Activated CD4-positive, alpha-beta T cell treated with anti-CD3 and anti-CD28 coated beads, Interleukin-2, Interleukin-4, amounts not matched to agents 100 ng/mL and 50 ng/mL, durations not matched to agents 16 hours and 8 hours (primary cell): ENCODE data around the gene STARD9.
"Not testable (repeated sequence)": the region's sequence is repeated elsewhere in the genome, so short reads cannot be mapped to it uniquely, and the experiment has no call there.

Experiments
- DNase-seq: peaks from one replicate; pipeline ENCODE4 v3.0.0-alpha.2; 2020; ENCODE audit warnings: low spot score

STARD9 gene

DNA sequence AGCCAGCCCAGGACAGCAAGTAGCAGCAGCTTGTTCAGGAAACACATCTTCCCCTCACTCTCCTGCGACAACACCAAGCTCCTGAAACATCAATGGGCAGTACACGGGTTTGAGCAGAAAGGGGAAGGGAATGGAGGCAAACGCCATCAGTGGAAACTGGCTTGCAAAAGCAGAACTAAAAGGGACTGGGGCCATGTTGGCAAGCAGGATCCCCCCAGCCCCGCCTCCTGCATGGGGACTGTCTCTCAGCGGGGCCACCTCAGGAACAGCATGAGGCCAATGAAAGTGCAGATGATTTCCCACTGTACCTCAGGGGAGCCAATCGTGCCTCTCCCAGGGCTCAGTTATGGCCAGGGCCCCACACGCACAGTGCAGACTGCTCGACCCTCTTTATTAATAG lies 154.7 kb downstream of the STARD9 start:
- no peak for DNase-seq

DNA sequence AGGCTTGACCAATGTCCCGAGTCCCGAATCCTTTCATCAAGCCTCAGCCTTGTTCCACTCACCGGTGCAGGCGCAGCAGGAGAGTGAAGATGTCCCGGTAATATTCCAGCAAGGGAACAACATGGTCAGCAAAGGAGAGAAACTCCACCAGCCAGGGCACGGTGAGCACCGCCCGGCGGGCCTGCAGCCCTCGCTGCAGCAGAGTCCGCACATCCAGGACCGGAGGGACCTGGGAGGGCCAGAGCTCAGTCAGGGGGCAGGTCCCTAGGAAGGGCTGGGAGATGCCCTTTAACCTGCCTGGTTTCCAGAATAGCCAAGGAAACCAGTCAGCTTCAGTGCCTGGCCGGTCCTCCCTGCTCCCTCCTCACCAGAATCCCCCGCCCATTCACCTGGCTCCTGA lies 155.1 kb downstream of the STARD9 start:
- DNase-seq = no peak

DNA sequence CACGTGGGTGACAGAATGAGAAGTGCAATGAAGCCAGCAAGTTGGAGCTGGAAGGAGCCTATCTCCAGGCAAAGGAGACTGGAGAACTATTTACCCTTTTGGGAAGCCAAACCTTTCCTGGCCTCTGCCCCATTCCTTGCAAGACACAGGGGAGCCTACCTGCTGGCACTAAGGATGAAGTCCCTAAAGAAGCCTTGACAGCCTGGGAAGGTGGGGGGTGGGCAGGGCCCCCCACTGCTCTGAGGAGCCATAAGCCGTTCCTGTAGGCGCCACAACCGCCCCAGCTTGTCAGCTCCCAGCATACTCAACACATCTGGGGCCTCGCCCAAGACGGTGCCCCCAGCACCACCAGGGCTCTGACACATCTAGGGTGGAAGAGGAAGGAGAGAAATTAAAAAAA lies 156.1 kb downstream of the STARD9 start:
- DNase-seq = no peak

DNA sequence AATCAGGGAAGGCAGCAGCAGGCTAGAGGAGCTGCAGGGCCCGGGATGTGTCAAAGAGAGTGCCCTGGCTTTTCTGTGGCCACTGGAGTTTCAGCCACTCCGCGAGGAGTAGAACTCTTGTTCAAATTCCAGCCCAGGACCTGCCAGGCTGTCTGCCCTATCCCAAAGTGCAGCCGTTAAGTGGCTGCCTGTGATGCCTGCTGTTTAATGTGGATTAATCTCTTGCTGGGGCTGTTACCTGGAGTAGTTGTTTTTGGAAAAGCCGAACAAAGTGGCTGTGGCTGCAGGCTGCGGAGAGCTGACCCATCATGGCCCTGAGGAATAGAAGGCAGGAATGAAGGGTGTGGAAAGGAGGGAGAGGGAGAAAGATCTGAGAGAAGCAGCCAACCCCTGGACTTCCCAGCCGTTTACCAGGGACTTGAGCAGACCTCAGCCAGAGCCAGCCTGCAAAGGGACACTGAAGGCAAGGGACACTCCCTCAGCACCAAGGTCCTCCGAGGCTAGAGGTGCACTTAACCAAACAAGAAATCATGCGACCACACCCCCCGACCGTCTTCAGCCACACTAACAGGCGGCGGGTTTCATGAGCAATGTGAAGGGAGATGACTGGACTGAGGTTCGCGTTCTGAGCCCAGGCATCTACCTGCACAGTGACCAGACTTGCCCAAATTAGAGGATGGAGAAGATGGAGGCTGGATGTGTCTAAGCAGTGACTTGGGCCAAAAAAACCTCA lies 156.9 kb downstream of the STARD9 start:
- no peak for DNase-seq

DNA sequence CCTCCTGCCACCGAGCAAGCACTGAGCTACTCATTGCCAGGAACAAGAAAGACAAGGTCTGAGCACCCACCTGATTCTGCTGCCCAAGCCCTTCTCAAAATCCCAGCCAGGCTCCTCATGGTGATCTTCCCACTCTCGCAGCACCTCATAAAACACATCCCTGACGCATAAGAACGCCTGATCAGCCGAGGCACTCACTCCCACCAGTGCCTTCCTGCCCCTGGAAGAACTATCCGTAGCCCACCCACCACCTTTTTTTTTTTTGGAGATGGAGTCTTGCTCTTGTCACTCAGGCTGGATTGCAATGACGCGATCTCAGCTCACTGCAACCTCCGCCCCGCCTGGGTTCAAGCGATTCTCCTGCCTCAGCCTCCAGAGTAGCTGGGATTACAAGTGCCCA lies 157.6 kb downstream of the STARD9 start:
- DNase-seq = no peak

DNA sequence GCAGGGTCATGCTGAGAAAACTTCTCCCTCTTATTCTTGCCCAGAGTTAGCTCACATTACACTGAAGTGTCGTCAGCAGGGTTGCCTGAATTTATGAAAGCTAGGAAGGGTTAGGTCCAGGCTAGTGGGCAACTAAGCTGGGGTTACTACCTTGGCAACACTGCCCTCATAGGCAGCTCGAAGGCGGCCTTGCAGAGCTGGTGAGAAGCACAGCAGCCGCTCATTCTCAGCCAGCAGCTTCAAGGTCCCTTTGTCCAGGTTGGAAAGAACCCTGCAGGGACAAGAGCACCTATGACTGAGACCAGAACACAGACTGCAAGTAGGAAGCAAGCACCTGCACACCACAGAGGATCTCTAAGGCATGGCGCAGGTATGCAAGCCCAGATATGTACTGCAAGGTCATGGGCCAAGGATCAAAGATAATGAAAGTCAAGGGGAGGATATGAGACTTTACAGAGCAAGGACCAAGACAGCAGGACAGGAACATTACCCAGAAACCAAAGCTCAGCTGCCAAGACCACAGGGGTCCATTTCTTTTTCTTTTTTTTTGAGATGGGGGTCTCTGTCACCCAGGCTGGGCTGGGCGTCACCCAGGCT lies 158.8 kb downstream of the STARD9 start:
- DNase-seq = no peak

DNA sequence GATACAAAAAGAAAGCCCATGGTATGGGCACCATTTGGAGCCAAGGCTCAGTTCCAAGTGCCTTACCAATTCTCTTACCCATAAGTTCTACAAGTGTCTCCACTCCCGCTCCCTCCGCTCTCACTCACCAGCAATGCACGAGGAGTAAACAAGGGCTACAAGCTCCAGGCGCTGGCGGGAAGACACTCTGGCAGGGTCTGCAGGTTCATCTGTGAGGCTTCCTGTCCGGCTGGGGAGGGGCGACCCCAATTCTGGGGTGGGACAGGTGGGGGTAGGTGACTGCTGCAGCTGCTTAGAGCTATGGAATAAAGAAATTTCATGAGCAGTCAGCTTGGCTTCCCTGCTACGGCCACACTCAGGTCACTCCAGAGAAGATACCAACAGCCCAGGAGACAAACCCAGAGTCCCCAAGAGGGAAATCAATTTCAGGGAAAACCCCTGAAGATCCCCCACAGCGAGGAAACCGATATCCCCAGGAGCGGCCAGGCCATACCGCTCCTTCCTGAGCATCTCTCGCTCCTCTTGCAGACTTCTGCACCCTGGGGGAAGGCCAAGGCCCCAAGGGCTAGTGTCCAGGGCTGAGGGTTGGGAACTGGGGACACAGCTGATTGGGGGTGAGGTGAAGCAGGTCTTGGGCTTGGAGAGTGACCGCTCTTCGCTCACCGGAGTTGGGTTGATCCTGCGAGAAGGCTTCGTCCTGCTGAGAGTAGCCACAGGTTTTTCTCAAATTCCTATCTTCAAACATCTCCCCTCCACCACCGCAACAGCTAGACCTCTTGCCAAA lies 160.2 kb downstream of the STARD9 start:
- DNase-seq = no peak

DNA sequence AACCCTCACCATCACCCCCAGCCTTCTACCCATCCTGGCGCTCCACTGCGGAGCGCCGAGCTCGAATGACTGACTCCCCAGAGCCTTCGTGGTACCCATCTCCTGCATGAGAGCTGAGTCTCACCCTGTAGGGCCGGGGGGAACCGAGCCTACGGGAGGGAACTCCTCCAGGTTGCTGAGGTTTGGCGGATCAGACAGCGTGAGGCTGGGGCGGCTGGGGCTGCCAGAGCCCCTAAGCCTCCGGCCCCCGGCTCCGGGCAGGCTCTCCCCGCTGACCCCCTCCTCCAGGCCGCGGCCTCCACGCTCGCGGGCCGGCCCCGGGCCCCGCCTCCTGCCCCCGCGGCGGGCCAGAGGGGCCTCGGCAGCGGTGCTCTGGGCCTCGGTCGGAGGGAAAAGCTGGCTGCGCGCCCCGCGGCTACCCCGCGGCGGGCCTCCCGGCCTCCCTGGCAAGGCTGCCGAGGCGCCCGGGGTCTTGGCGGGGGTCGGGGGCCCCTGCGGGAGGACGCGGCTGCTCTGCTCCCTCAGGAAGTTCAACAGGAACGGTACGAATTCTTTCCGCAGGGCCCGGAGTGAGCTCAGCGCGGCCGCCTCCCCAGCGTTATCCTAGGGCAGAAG lies 160.9 kb downstream of the STARD9 start:
- DNase-seq = no peak

DNA sequence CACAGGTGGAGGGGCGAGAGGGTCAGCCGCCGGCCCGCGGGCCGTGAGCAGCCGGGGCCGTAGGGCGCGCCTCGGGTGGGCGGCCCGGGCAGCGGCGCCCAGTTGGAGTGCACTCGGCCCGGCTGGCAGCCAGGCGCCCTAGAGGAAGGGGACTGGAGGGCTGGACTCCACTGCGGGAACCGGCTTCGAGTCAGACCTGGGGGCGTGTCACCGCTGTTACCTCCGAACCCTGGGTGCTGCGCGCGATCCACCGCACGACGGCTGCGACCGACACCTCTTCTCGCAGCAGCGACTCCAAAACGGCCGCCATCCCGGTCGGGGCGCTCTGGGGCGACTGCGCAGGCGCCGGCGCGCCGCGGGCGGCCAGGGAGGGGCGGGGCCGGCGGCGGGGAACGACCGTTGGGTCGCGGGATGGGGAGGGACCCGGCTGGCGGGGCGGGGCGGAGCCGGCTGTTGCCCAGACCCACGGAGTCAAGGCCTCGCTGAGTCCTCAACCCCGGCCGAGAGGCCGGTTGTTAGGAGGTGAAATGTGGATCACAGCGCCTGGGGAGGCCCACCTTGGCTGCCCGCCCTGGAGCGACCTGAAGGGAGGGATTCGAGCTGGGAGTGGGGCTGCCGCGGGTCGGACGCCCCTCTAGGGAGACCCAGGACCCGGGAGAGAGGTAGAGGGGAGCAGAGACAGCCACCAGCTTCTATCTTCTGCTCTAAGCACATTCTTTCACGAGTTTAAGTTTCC lies 161.6 kb downstream of the STARD9 start, which contains the start of gene CDAN1:
TSS of gene CDAN1 (minus strand) at position 336 of the 736 bp plus-strand sequence. CDS start at position 310, 26 bp downstream.
- DNase-seq = peak; percentile 92

DNA sequence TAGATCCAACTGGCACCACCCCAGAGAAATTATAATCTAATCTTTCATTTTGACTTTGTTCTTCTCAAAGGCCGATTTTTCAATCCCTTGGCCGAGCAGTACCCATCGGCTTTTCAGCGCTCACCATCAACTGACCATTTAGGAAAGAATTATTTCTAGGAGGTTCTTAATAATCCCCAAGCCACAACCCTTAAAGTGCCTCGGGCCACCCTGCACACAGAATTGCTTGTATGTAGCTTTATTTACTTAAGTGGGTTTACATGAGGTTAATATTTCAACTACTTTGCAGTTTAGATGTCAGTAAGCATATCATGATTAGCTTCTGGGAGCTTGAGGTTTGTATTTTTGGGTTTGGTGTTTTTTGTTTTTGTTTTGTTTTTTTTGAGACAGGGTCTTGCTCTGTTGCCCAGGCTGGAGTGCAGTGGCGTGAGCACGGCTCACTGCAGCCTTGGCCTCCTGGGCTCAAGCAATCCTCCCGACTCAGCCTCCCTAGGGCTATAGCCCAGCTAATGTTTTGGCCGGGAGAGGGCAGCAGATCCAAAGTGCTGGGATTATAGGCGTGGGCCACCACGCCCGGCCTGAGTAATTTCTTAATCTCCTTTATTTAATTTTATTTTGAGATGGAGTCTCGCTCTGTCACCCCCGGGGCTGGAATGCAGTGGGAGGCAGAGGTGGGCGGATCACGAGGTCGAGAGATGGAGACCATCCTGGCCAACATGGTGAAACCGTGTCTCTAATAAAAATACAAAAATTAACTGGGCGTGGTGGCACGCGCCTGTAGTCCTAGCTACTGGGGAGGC lies 162.3 kb downstream of the STARD9 start:
- no peak for DNase-seq

DNA sequence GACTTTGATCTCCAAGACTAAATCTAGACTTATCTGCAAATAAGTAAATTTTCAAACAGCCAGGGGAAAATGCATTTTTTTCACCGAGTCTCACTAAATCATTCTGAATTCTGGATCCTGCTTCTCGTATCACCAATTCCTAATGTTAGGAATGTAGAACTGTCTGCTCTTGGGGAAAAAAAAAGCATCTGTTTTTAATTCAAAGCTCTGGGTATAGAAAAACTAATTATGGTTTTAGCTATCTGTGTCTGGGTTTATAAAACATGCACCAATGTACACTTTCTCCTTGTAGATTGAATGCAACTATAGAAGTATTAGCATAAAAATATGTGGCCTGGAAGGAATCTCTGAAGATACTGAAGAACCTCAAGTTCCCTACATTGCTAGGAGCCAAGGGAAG lies 166.3 kb downstream of the STARD9 start:
- DNase-seq = no peak

DNA sequence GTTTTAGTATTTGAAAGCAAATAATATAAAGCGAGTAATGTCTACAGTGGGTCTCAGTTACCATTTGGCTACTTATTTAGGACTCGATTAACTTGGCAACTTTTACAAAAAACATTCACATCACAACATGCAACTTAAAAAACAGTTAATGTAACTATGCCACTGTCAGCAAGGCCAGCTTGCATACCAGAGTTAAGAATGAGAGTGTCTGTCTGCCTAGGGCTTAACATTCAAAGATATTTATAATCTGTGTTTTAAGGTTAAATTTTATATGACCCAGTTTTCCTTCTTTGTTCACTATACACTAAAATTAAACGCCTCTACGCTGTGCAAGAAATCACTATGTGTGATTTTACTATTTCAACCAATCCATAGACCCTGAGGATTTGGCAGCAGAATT lies 166.7 kb downstream of the STARD9 start:
- DNase-seq = no peak

DNA sequence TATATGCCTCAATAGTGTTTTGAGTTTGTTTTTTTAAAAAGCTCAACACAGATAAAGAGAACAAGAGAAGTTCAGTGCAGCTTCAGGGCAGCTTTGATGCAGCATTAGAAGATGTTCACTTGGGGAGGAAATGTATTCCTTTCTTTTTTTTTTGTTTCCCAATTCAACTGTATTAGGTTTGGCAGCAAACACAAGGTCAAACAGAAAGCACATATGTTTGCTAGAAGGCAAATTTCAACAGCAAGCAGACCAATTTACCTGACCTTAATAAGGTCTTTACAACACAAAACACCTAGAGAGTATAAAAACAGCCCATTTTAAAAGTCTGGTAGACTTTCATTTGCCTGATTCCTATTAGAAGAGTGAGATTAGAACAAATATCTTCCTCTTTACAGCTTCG lies 168.8 kb downstream of the STARD9 start:
- no peak for DNase-seq

DNA sequence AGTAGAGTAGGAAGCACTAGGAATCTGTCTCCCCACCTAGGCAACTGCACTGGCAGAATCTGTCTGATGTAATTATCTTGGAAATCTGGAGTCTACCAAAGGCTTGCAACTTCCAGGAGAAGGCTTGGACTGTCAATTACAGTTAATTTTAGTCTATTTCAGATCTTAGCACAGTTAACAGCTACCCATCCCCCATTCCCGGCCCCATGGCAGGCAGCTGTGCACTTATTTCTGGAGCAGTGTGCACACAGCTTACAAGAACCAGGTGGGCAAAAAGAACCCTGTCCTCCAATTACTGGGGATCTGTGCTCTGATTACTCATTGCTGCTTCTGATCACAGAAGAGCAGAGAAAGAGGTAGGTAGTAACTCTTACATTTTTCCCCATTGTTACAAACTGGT lies 173.9 kb downstream of the STARD9 start:
- no peak for DNase-seq

DNA sequence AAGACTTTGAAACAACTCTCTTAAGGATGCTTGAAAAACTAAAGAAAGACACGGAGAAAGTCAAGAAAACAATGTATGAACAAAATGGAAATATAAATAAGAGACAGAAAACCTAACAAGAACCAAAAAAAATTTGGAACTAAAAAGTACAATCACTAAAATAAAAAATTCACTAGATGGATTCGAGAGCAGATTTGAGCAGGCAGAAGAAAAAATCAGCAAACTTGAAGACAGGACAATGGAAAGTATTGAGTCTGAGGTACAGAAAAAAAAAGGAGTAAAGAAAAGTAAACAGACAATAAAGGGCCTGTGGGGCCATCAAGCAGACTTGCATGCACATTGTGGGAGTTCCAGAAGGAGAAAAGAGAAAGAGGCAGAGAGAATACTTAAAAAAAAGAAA lies 174.9 kb downstream of the STARD9 start:
- DNase-seq = no peak

DNA sequence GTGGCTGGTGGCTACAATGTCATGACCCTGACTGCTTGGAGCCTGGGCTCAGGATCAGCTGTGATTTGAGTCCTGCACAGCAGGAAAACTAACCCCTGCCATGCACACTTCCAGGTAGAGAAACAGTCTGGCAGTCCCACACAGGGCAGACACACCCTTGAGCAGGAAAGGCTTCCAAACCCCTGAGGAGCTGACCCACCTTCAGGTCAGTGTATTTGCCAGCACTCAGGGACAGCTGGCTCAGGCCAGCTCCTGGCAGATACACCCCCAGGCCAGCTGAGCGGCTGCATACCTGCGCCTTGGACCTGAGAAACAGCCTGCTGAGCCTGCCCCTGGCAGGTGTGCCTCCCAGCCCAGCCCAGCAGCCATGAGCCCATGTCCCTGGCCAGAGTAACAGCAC lies 183.7 kb downstream of the STARD9 start:
- DNase-seq = no peak

DNA sequence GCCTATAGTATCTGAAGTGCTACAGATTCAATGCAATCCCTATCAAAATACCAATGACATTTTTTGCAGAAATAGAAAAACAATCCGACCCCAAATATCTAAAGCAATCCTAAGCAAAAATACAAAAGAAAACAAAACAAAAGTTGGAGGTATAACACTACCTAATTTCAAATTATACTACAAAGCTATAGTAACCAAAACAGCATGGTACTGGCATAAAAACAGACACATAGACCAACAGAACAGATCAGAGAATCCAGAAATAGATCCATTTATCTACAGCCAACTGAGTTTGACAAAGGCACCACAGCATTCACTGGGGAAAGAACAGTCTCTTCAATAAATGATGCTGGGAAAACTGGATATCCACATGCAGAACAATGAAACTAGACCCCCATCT lies 185.4 kb downstream of the STARD9 start:
- no peak for DNase-seq

DNA sequence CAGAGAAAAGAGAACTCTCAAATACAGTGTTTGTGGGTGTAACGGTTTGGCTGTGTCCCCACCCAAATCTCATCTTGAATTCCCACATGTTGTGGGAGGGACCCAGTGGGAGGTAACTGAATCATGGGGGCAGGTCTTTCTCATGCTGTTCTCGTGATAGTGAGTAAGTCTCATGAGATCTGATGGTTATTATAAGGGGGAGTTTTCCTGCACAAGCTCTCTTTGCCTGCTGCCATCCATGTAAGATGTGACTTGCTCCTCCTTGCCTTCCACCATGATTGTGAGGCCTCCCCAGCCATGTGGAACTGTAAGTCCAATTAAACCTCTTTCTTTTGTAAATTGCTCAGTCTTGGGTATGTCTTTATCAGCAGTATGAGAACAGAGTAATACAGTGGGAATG lies 186.4 kb downstream of the STARD9 start:
- DNase-seq = not testable (repeated sequence)

DNA sequence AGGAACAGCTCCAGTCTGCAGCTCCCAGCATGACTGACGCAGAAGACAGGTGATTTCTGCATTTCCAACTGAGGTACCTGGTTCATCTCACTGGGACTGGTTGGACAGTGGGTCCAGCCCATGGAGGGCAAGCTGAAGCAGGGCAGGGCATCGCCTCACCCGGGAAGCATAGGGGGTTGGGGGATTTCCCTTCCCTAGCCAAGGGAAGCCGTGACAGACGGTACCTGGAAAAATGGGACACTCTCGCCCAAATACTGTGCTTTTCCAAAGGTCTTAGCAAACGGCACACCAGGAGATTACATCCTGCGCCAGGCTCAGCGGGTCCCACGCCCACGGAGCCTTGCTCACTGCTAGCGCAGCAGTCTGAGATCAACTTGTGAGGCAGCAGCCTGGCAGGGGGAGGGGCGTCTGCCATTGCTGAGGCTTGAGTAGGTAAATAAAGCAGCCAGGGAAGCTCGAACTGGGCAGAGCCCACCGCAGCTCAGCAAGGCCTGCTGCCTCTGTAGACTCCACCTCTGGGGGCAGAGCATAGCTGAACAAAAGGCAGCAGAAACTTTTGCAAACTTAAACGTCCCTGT lies 188.8 kb downstream of the STARD9 start:
- DNase-seq = not testable (repeated sequence)

DNA sequence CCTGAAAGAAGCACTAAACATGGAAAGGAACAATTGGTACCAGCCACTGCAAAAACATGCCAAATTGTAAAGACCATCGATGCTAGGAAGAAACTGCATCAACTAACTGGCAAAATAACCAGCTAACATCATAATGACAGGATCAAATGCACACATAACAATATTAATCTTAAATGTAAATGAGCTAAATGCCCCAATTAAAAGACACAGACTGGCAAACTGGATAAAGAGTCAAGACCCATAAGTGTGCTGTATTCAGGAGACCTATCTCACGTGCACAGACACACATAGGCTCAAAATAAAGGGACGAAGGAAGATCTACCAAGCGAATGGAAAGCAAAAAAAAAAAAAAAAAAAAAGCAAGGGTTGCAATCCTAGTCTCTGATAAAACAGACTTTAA lies 190.7 kb downstream of the STARD9 start:
- DNase-seq = not testable (repeated sequence)
